Gastroesophageal sphincter (tissue), 3 donors: ENCODE measurements around the gene GALNT12.

Source experiments
- EP300 ChIP-seq: sonication (generic); formaldehyde crosslinking; IDR thresholded peaks from one replicate; pipeline ENCODE4 v1.6.1; 2017; ENCODE audit warnings: antibody characterized with exemption, mild to moderate bottlenecking
- POLR2A ChIP-seq, 2 donors: fragments of 450-650 bp; IDR thresholded peaks; one replicate each; pipeline ENCODE4 v1.6.1; 2017; ENCODE audit warnings: antibody characterized with exemption in 2 of 2, mild to moderate bottlenecking in 2 of 2, moderate library complexity in 1 of 2
- POLR2AphosphoS5 ChIP-seq: sonication (generic); formaldehyde crosslinking; IDR thresholded peaks from one replicate; pipeline ENCODE4 v1.6.1; 2017; ENCODE audit warnings: antibody characterized with exemption
- TF ChIP-seq, protein P1 (sequence below), 4 experiments: fragments of 200-600 bp in 2 of 4; fragments of 450-650 bp in 2 of 4; sonication (generic) in 1 of 4; IDR thresholded peaks; one replicate each; pipeline ENCODE4 v1.5.1; 2017 to 2019; ENCODE audit warnings: antibody characterized with exemption in 4 of 4, mild to moderate bottlenecking in 2 of 4, moderate library complexity in 2 of 4

DNA sequence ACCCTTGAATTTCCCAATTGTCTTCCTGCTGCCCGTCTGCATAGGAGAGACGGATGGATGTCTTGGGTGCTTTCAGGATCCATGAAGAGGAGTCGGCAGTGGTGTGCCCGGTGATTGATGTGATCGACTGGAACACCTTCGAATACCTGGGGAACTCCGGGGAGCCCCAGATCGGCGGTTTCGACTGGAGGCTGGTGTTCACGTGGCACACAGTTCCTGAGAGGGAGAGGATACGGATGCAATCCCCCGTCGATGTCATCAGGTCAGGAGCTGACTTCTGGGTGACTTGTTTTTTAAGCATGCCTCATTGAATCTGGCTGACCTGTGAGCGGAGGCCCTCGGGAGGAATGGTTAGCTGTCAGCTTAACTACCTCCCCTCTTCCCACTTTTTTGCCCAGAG, 24.2 kb downstream of the GALNT12 start:
- no peak for TF ChIP-seq POLR2A (IDR thresholded peaks at IDR 0.05)
- TF ChIP-seq POLR2AphosphoS5, result no peak
- TF ChIP-seq, protein P1, sequence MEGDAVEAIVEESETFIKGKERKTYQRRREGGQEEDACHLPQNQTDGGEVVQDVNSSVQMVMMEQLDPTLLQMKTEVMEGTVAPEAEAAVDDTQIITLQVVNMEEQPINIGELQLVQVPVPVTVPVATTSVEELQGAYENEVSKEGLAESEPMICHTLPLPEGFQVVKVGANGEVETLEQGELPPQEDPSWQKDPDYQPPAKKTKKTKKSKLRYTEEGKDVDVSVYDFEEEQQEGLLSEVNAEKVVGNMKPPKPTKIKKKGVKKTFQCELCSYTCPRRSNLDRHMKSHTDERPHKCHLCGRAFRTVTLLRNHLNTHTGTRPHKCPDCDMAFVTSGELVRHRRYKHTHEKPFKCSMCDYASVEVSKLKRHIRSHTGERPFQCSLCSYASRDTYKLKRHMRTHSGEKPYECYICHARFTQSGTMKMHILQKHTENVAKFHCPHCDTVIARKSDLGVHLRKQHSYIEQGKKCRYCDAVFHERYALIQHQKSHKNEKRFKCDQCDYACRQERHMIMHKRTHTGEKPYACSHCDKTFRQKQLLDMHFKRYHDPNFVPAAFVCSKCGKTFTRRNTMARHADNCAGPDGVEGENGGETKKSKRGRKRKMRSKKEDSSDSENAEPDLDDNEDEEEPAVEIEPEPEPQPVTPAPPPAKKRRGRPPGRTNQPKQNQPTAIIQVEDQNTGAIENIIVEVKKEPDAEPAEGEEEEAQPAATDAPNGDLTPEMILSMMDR (IDR thresholded peaks at IDR 0.05), result no peak
- TF ChIP-seq EP300, result no peak
